ENCODE data around the gene ABR. TPM values are rescaled to one million over a fixed set of nuclear protein-coding genes. Genes with fewer than 3 reads are reported as not detected.

The ABR gene
- total RNA-seq, 1 donor from 2014 or later: 57.8 TPM

DNA sequence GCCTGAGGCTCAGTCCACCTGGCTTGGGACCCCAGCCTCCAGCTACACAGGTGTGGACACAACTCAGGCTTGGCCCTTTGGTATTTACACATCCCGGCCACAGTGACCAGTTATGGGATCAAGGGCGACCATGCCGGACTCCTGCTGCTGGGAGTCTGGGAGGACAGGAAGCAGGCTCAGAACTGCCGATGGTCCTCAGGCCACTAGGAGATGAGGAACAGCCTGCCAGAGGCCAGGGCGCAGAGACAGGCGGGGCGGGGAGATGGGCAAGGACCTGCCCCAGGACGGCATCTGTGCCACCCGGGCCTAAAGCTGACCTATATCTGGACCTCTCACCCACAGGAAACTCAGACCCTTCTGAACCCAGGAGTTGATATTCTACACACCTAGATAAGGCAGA is 212.7 kb downstream of the ABR start:
- no peak for DNase-seq (ENCODE audit: low read depth, low spot score)

DNA sequence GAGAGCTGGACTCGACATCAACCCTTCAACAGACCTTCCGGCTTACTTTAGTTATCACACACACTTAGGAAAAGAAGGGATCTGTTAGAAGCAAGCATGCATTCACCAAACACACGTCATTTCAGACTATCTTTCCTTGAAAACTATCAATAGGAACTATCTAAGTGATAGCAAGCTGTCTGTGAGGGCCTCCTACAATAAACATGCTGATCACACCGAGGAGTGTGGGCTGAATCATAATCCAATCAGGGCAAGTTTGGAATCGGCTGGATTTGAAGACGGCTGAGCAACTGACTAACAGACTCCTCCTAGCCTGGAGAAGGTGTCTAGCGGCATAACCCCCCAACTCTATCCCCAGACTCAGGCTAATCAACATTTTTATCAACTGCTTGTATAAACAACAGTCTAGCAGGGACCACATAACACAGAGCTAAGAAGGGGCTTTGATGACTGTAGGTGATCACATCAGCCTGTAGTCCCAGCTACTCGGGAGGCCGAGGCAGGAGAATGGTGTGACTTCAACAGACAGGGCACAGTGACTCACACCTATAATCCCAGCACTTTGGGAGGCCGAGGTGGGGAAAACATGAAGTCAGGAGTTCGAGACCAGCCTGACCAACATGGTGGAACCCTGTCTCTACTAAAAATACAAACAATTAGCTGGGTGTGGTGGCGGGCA is 214.3 kb downstream of the ABR start:
- DNase-seq (ENCODE audit: low read depth, low spot score): no peak

DNA sequence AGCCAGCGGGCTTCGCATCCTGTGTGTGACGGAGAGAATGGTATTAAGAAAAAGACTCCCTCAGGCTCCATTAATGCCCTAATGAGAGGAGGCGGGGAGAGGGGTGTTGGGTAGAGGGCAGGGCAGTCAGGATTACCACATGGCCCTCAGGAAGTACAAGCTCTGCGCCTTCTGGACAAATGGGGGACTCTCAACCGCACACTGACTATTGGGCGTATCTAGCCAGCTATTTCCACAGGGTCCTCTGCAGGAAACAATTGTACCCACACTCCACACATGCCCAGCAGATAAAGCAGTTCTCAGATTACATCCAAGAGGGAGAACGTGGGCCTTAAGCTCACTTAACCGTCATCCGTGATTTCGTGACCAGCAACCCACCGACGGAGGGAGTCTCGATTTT is 214.9 kb downstream of the ABR start:
- no peak for DNase-seq (ENCODE audit: low read depth, low spot score)

DNA sequence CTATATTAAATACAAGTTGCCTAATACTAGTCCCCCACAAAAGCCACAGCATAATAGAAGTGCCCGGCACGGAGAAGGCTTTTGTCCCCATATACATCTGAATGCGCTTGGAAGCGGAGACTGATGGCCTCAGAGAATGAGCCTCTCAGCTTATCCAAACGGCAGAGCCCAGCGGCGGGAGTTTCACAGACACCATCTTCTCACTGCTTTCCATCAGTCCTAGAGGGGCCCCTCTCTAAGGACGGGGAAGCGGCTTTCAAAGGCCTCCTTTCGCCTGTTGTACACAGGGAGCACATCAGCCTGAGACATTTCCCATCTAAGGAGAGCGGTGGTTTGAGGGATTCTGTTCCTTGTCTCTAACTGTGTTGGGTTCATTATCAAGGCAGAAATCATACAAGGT is 217.1 kb downstream of the ABR start:
- DNase-seq (ENCODE audit: low read depth, low spot score): no peak

DNA sequence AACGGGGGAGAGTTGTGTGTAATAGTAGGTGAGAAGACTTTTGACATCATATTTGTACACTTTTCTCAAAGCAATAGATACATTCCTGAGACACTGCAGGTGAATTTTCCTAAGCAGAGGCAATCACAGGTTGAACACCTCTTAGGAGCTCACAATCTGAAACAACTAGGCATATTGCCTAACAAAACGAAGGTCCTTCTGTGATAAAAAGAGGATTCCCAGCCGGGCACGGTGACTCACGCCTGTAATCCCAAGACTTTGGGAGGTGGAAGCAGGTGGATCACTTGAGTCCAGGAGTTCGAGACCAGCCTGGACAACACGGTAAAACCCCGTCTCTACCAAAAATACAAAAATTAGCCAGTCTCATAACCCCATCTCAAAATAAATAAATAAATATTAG is 217.6 kb downstream of the ABR start:
- no peak for DNase-seq (ENCODE audit: low read depth, low spot score)

DNA sequence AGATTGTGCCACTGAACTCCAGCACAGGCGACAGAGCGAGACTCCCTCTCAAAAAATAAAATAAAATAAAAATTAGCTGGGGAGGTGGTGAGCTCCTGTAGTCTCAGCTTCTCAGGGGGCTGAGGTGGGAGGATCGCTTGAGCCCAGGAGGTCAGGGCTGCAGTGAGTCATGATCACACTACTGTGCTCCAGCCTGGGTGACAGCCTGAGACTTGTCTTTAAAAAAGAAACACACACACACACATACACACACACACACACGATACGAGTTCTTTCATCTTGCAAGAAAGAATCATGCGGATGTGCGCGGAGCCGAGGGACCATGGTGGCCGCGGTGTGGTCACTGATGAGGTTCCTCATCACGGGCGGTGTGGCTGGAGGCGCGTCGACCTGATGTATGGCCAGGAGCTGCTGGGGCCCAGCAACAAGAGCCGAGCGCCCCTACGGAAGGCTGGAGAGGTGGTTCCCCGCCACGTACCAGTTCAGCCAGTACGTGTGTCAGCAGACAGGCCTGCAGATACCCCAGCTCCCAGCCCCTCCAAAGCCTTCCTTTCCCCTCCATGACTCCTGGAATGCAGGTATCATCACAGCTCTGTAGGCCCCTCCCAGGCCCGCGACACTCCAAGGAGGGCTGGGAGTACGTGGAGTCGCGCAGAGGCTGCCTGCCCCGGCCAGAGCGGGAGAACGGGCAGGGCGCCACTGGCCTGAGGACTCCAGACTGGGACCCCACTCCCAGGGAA is 220.9 kb downstream of the ABR start:
- DNase-seq (ENCODE audit: low read depth, low spot score): no peak

DNA sequence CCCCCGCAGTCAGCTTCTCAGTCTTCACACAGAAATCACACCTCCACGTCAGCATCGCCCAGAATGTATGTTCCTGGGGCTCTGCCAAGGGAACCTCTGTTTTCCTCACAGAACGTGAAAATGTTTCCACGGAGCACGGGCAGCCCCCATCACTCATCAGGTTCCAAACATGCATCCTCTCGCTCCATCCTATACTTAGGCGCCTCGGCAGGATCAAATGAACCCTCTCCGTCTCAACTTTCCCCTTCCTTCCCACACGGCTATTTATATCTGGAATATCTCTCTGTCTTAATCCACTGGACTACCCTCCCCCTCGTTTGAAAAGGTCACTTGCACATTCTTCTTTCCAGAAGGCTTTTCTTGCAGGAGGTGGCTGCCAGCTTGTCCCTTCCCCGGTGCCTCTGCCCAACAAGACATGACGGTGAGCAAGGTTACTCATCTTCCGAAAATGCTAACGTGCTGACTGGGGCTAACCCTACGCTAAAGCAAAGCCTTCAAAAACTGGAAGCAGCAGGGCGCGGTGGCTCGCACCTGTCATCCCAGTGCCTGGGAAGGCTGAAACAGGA is 221.8 kb downstream of the ABR start:
- no peak for DNase-seq (ENCODE audit: low read depth, low spot score)

DNA sequence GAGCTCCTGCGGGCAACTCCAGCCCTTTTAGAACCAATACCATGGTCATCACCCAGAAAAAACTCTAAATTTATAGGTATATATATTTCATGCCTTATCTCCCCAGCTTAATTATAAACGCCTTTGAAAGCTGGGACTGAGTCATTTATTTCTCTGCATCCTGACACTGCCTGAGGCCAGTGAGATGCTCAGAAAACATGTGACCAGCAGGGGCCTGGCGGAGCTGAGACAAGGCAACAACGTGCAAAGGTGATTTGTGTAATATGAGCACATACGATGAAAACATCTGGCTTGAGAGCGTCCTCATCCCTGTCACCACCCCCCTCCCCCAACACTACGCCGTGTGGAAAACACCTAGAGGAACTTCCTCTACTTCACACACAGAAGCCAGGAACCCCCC is 222.9 kb downstream of the ABR start:
- DNase-seq (ENCODE audit: low read depth, low spot score): no peak

DNA sequence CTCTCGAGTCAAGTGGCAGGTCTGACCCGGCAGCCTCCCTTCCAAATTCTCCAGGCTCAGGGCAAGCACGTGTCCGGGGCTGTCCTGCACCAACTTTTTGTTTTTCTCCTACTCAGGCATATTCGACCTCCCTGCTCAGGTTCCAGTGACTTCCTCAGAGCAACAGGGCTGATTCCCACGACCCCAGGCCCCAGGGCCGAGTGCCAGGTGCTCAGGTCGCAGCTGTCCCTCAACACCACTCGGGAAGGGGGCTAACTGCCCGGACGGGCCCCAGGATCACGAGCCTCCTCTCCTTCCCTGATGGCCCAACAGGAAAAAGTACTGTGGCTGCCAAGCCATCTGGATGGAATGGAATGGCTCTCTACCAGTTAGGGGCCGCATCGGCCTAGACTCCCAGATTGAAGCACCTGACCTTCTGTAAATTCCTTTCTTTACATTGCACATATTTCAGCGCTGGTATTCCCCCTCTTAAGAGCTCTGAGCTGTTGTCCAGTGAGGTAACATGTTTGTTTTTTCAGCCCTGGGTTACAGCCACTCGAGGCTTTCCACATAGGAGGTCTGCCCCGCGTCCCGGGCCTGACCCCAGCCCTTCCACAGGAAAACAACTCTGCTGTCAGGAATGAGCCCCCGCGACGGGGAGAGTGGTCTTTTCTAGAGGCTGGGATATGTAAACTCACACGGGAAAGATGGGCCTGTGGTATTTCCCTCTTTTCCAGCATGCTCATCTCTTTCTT is 225.2 kb downstream of the ABR start:
- DNase-seq (ENCODE audit: low read depth, low spot score): peak; percentile 81

DNA sequence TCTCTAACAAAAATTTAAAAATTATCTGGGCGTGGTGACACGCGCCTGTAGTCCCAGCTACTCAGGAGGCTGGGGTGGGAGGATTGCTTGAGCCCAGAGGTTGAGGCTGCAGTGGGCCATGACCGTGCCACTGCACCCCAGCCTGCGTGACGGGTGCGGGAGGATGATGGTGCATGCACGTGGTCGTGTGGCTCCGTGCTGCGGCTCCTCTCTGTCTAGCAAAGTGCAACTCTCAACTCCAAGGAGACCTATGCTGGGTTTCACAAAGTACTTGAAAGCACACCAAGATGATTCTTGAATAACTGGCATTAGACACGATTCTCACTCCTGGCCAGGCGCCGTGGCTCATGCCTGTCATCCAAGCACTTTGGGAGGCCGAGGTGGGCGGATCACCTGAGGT is 226.0 kb downstream of the ABR start:
- DNase-seq (ENCODE audit: low read depth, low spot score): no peak

Other genes starting within 250 kb of the ABR start
- 31.6 and 33.0 TPM in 2 replicates for gene NXN, start 200.2 kb downstream of the ABR start, total RNA-seq
- gene TIMM22, start 182.9 kb downstream of the ABR start, total RNA-seq: 22.5 and 23.0 TPM in 2 replicates
- not detected in 2 replicates for gene BHLHA9, start 90.5 kb upstream of the ABR start, total RNA-seq
- gene TRARG1, start 99.7 kb upstream of the ABR start, total RNA-seq: not detected in 2 replicates
- 487 and 687 TPM in 2 replicates for gene YWHAE, start 220.2 kb upstream of the ABR start, total RNA-seq

All from pulmonary artery endothelial cell (primary cell).